GM21515 (cell line): ENCODE measurements around the gene SLC5A9.
A peak's percentile ranks its signal among the peaks of the same experiment; 100 is the strongest.

Experiments
- ATAC-seq: cut with Tn5 transposase; IDR thresholded peaks from one replicate; pipeline ENCODE4 v1.9.1; 2021; ENCODE audit not compliant: unreplicated experiment

Gene SLC5A9

DNA sequence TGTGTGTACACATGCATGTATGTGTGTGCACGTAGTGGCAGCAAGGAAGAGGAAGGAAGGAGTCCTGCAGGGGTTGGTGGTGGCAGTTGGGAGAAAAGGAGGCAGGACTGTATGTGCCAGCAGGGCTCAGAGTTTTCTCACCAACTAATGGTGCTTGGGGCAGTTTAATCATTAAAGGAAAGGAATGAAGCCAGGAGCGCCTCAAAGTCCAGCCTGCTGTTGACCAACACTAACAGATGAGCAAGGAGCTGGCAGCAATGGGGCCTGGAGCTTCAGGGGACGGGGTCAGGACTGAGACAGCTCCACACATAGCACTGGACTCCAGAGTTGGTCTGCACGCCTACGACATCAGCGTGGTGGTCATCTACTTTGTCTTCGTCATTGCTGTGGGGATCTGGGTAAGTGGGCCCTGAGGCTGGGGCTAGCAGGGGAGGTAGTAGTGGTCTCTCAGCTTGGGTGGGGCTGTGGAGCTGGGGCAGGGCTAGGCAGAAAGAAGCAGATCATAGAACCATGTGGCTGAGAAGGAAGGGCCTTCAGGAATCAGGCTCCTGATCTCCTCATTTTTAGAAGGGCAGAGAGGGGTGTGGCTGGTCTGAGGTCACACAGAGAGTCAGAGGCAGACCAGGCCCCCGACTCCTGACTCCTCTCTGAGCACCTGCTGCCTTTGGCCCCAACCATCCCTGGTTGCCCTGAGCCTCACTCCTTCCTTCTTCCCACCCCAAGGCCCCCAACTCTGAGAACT, at the start of gene SLC5A9:
SLC5A9 (plus strand) TSS at position 216 of the 742 bp plus-strand sequence; CDS start at position 237, 21 bp downstream.
- no peak for ATAC-seq

GRCh38 chr1:48175116-48175515, 47.4 kb upstream of the SLC5A9 start:
- no peak for ATAC-seq

GRCh38 chr1:48177257-48177656, 45.3 kb upstream of the SLC5A9 start:
- ATAC-seq: no peak

GRCh38 chr1:48181669-48182367, 40.7 kb upstream of the SLC5A9 start:
- ATAC-seq: no peak

GRCh38 chr1:48182439-48182838, 40.1 kb upstream of the SLC5A9 start:
- no peak for ATAC-seq

GRCh38 chr1:48186306-48186839, 36.1 kb upstream of the SLC5A9 start:
- ATAC-seq: no peak

- no peak for ATAC-seq
Measured at GRCh38 chr1:48187969-48188563, 34.5 kb upstream of the SLC5A9 start.

- no peak for ATAC-seq
Measured at GRCh38 chr1:48190881-48191280, 31.6 kb upstream of the SLC5A9 start.

- ATAC-seq: no peak
Measured at GRCh38 chr1:48194801-48195200, 27.7 kb upstream of the SLC5A9 start.

DNA sequence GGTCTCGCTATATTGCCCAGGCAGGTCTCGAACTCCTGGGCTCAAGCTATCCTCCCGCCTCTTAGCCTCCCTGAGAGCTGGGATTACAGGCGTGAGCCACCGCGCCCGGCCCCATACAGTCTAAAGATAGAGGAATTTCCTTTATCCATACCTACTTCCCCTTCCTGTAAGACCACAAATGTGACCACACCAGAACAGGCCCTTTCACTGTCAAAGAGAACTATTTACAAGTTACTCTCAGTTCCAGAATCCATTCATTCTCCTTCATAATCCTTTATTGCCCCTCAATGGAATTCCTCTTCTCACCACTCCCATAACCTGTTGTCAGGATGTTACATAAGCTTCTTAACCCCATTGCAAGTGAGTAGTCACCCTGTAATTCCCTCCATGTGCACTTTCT, 26.3 kb upstream of the SLC5A9 start:
- ATAC-seq: no peak

DNA sequence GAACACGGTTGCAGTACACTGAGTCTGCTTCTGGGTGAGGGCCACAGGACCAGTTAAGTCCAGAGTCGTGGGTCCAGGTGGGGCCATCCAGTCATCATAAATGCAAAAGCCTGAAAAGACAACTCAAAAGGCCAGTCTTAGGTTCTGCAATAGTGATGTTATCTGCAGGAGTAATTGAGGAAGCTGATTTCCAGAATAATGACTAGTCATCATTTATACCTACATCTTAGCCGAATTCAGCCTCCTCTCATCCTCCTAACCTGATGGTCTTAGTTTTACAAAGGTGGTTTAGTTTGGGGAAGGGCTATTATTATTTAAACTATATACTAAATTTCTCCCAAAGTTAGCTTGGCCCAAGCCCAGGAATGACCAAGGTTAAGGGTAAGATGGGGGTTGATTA, 23.5 kb upstream of the SLC5A9 start:
- ATAC-seq: no peak

DNA sequence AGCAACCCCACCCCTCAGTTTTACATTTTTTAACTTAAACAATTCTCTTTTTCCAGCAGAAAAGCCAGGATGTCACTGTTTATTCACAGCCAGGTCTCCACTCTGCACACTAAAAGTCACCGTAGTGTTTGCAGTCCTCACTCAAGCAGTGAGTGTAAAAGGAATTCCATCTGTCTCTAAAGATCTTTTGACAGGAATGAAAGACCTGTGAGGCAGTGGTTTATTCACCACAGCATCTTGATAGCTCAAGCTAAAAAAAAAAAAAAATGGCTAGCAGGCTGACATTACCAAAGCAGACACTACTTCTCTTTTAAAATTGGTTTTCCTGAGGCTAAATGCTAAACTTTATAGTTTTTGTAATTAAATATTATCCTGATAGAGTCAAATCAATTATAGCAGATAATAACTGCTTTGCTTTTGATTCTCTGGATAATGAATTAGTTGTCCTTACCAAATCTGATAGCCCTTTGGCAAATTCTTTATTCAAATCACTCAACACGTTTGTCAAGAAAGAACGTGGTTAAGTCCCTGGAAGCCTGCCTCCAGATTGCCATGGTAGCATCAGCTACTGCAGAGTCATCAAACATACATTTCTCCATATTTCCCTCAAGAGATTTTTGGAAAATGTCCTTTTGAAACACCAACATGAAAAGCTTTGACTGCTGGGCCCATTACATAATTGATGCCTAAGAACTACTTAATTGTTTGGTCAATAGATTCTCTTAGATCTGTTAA, 22.2 kb upstream of the SLC5A9 start:
- no peak for ATAC-seq

- peak; percentile 61 for ATAC-seq
Measured at GRCh38 chr1:48202030-48202752, 20.3 kb upstream of the SLC5A9 start.

DNA sequence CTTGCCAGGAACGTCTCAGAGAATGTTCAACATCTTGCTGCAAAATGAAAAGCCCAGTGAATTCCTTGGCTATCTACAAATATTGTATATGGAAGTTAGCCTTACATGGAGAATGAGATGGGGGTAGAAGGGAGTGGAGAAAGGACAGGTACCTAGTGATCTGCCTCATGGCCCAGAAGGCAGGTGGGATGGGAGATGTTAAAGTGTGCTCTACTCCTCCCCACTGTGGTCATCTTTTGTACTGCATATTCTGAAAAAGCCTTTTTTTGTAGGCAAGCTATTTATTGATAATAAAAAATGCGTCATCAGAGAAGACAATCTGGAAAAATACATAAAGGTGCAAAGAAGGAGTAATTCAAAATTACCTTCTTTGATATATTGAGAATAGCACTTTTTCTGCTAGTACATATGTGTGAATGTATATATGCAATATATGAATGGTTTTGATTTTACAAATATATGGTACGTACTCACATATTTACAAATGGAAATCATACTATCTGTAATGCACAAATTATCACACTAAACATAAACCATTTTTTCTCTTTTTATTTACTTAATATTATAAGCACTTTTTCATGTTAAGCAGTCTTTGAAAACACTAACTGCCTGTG, 19.1 kb upstream of the SLC5A9 start:
- peak; percentile 58 for ATAC-seq

DNA sequence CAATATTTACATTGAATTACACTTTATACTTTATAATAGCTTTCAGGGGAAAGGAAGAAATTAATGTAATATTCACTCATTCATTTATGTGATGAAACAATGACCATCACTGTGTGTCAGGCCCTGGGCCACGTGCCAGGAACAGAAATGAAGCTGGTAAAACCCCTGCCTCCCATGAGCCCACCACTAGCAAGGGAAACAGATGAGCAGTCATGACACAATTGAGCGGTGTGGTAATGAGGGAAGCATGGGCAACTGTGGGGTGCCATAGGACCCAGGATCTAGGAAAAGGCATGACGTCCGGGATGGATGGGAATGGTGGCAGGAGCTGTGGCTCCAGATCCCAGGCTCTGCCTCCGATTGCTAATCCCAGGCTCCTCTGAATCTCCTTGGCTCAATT, 17.0 kb upstream of the SLC5A9 start:
- no peak for ATAC-seq

DNA sequence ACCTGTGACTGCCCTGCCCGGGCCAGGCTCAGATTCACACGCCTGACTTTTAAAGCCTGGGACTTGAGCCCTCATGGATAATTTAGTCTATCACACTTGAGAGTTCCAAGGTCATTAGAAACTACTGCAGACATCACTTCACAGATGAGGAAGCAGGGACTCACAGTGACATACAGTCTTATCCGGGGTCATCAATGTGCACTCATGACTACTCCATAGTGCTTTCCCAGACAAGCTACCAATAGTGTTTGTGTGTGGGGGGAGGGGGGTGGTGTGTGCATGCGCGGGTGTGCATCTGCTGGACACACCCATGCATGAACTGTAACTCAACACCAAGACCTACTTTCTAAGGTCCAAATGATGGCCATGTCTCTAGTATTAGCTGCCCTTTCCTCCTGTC, 16.1 kb upstream of the SLC5A9 start:
- no peak for ATAC-seq

DNA sequence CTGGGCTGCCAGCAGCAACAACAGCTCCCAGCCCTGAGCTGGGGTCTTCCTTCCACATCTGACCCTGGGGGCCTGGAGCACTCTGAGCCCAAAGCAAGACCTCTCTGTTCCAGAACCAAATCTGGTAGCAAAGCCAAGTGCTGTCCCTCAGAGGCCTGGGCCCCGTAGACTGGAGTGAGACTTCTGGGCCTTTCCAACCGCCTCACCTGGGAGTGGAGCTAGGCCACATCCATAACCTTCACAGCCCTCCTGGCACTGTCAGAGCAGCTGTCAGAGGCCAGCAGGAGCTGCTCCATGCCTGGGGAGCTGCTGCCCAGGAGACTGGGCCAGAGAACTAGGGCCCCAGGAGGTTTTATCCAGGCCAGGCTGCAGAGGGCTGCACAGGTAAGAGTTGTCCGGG, 15.4 kb upstream of the SLC5A9 start:
- no peak for ATAC-seq

GRCh38 chr1:48207536-48208075, 14.9 kb upstream of the SLC5A9 start:
- no peak for ATAC-seq

GRCh38 chr1:48208251-48208650, 14.3 kb upstream of the SLC5A9 start:
- no peak for ATAC-seq

GRCh38 chr1:48208652-48209051, 13.9 kb upstream of the SLC5A9 start:
- no peak for ATAC-seq
